Measurements from ENCODE around the gene OLFM3.

- no peak for TF ChIP-seq CTCF (IDR thresholded peaks at IDR 0.05)
- no peak for TF ChIP-seq POLR2A (IDR thresholded peaks at IDR 0.05)
Observed at GRCh38 chr1:101914473-101915242, 82.1 kb downstream of the OLFM3 start.

All from uterus (tissue), 2 donors.